GM08714 (cell line): ENCODE results near the gene MMEL1.

Experiments used
- H3K4me3 ChIP-seq: fragments of 200-500 bp; sonication (Bioruptor generic); 2 replicates; pipeline ENCODE4 v1.5.1; 2014; ENCODE audit warnings: mild to moderate bottlenecking, low read length, inconsistent platforms
- ZNF274 ChIP-seq: IDR thresholded peaks from 2 replicates; pipeline ENCODE4 v1.6.1; 2012; ENCODE audit warnings: mild to moderate bottlenecking, low read depth, low read length

MMEL1 gene

DNA sequence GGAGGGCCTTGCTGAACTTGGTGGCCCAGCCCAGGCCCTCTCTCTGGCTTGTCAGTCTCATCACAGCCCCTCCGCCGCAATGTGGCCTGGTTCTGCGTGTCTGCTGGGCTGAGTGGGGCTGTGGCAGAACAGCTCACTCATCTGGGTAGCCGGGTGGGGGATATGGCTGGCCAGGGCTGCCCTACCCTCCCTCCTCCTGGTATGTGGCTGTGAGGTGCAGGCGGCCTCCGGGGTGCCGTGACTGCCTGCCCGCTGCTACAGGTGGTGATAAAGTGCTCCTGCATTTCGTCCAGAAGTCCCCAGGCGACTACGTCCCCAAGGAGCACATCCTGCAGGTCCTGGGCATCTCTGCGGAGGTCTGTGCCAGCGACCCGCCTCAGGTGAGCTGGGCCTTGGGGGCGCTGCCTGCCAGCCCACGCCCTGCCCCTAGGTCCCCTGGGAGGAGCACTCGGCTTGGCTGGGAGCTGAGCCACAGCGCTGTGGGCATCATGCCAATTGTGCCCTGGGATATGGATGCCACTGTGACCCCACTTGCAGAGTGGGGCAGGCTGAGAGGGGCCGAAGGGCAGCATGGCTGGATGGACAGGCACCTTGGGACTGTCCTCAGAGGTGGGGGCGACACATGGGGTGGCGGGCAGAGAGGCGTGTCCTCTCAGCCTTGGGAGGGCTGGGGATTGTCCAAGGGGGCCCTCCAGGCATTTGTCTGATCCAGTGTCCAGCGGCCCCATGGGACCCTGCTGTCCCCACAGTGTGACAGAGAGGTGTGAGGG is 44.0 kb downstream of the MMEL1 start:
- TF ChIP-seq ZNF274, result no peak
- no peak overlapping the region for H3K4me3 ChIP-seq

DNA sequence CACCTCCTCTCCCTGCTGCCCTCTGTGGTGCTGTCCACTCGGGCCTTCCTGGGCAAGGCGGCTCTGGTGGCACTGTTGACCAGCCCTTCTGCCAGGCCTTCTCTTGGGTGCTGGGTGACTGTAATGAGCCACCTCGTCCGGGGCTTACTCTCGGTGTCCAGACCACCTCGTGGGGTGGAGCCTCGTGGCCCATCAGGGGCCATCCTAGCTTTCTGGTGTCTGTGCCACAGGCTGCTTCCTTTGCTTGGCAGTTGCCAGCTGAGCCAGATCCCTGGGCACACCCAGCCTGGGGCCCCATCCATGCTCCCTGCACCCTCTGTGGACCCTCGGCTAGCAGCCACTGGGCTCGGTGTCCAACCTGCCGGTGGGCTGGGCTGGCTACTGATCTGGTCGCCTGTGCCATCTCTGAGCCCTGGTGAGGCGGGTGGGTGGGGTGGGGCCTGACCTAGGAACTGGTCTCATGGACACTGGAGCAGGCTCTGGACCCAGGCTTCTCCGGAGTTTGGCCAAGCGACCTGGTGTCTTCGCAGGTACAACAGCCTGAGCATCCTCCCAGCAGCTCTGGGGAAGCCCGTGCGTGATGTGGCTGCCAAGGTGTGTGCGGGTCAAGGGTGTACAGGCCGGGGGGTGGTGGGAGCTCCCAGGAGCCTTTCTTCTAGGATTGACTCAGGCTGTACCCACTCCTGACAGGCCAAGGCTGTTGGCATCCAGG is 44.8 kb downstream of the MMEL1 start:
- H3K4me3 ChIP-seq, result no peak overlapping the region
- no peak for TF ChIP-seq ZNF274

DNA sequence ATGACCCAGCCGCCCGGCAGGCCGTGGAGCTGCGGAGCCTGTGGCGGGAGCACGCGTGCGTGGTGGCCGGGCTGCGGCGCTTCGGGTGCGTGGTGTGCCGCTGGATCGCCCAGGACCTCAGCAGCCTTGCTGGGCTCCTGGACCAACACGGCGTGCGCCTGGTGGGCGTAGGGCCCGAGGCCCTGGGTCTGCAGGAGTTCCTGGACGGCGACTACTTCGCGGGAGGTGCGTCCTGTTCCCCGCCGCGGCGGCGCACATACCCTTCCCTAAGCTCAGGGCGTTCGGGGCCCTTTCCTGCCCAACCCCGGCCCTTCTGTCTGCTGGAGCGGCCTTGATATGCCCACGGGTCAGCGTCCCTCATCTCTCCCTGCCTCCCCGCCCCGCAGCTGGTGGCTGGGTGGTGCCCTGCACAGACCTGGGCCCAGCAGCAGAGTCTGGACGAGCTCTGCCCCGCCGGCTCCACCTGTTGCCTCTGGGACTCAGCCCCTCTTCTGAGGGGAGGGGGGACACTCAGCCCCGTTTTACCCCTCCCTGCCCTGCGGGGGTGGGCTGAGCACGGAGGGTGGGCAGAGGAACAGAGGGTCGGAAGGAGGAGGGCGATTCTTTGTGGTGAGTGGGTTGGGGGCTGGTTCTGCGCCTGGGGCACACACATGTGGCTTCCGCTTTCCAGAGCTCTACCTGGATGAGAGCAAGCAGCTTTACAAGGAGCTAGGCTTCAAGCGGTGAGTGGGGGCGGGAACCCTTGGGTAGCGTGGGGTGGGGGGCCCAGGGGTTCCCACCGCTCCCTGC is 45.6 kb downstream of the MMEL1 start:
- H3K4me3 ChIP-seq, result peak overlapping the region; percentile 67; the same call in 1 of the 2 replicates
- no peak for TF ChIP-seq ZNF274

DNA sequence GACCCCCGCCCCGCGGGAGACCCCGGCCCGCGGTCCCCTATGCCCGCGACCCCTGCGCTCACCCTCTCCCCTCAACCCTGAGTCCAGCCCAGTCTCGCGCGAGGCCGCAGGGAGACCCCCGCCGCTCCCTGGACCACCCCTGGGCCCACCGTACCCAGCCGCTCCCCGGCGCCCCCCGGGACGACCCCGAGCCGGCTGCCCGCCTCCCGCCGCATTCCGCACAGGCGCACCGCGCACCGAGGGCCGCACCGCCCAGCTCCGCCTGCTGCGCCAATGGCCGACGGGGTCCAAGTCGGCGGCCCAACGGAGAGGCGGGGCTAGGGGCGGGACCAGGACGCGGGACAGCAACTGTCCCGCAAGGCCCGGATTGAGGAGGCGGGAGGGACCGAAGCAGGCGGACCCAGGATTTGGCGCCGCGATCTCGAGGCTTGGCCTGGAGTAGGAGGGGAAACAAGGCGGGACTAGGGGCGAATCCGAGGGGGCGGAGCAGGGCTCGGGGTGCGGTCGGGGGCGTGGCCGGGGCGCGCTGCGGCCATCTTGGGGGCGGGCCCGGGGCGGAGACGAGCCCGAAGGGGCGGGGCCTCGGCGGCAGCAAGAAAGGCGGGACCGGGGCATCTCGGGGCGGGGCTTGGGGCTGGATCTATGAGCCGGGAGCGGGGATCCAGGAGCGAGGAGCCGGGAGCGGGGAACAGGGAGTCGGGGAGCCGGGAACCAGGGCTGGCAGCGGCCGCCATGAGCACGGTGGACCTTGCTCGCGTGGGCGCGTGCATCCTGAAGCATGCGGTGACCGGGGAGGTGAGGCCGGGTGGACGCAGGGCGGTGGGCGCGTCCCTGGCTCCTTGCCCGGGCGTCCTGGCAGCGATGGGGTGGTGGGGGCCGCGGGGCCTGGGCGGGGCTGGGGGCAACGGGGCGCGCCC is 46.4 kb downstream of the MMEL1 start, which contains the start of gene PRXL2B:
Gene PRXL2B, plus strand, starts transcription at position 624 of the 917 bp plus-strand sequence. Its CDS starts 109 bp downstream, at position 733.
- no peak for TF ChIP-seq ZNF274

DNA sequence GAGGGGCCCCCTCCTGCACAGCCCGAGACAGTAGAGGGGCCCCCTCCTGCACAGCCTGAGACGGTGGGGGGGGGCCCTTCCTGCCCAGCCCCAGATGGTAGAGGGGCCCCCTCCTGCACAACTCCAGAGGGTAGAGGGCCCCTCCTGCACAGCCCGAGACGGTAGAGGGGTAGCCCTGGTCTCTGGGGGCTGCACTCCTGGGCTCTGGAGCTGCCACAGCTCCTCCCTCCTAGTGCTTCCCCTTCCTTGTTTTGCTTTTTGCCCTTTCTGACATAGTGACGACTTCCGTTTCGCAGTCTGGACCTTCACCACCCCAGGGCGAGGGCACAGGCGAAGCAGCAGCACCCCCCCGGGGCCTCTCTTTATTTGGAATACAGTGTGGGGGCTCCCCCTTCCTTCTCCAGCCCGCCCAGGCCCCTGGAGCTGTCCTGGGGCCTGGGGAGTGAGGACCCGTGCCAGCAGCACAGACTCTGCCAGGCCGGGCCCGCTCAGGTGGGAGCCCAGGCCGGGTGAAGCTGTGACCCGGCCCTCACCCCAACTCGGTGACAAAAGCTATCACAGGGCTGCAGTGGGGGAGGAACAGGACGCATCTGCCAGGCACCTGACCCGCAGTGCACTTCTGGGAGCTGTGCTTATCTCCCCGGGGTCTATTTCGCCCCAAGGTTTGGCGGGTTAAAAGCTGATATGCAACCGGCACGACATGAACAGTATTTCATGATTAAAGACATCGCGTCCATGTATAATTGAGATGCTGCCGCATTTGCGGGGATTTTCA is 47.3 kb downstream of the MMEL1 start:
- no peak for TF ChIP-seq ZNF274
- peak overlapping the region; percentile 82 for H3K4me3 ChIP-seq

More for the DNA sequence above, 46.4 kb downstream of the MMEL1 start, which contains the start of gene PRXL2B:
- H3K4me3 ChIP-seq, result peak within 1 kb of the TSS; percentile 82

DNA sequence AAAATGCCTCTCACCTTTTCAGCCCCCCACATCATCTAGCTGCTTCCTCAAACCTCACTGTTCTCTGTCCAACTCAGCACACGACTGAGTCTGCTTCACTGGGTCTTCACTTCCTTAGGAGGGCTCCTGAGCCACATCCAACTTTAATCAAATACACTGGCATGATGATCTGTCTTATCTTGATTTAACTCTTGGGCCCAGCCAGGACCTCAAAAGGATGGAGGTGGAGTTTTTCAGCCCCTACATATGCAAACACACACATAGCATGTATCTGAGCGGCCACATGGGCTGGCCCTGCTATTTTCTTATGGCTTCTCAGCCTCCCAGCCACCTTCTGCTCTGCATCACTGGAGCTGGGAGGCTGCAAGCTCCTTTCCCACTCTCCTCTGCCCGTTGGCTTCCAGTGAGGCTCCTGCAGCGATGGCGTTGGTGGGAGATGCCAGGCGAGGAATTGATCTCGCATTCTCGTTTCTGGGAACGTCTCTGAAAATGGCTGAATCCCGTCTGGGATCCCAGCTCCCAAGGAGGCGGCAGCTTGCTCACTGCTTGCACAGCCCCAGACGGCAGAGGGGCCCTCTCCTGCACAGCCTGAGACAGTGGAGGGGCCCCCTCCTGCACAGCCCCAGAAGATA is 48.0 kb downstream of the MMEL1 start:
- peak overlapping the region; percentile 82; the same call in 1 of the 2 replicates for H3K4me3 ChIP-seq
- TF ChIP-seq ZNF274, result no peak

DNA sequence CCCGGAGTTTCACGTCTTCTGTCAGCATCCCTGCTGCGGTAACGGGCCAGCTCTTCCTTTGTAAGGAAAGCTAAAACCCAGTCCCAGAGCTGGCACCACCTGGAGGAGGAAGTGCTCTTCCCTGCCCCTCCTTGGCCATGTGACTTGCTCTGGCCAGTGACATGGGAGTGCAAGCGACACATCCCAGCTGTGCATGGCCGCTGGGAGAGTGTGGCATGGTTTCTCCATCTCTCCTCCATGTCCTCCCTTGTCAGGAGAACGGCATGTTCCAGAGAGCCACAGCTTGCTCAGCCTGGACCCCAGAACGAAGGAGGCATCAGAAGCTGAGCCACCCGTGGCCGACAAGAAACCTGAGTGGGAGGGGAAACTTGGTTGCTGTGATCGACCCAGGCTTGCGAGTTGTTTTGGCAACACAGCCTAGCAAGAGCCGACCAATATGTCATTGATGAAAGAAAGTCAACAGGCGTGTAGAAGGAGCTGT is 48.9 kb downstream of the MMEL1 start:
- no peak for TF ChIP-seq ZNF274
- no peak overlapping the region for H3K4me3 ChIP-seq

DNA sequence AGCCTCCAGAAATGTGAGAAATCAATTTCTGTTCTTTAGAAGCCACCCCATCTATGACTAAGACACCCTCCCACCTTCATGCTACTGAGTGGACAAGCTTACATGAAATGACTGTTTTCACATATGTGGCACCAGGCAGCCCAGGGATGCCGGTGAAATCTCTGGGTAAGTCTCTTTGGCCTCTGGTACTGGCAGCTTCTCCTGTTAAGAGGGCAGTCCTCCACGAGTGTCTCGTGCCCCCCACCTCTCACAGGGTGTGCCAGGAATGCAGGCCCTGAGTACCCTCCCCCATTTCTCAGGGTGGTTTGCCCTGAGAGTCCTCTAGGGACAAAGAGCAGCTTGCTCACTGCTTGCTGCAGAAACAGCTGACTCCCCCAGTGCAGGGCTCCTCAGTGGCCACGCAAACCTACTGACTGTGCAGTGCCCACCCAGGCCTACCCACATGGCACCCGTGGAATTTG is 49.5 kb downstream of the MMEL1 start:
- no peak for TF ChIP-seq ZNF274

DNA sequence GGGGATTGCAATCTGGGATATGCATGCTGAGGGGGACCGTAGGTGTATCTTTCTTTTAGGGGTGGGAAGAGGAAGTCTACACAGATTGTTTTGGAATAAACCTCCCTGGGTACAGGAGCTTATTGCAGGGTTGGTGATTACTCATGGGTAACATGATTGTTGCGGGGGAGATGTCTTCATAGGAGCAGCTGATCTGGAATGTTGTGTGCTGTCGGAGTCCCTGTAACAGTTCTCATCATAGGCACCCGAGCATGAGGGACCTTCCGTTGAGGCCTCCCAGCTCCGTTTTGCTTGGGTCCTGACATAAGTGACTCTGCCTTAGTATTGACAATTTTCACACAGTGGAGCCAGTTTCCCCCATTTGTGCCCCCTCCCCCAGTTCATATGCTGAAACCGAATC is 50.4 kb downstream of the MMEL1 start:
- no peak for TF ChIP-seq ZNF274
- H3K4me3 ChIP-seq, result no peak overlapping the region

More for the DNA sequence above, 49.5 kb downstream of the MMEL1 start:
- H3K4me3 ChIP-seq, result no peak overlapping the region

DNA sequence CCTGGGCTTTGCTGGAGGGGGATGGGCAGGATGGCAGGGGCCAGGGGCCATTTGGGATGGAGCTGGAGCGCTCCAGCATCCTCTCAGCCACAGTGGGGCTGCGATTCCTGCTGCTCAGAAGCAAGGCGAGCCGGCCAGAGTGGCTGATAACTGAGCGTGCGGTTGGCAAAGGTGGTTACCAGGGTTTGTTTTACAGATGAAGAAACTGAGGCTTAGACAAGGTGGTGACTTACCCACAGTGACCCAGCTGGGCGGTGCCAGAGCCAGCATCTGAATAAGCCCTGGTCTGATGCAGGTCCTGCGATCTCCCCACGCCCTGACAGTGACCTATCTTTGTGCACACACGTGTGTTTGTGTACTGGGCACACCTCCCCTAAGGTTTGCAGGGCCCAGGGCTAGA is 52.1 kb downstream of the MMEL1 start:
- TF ChIP-seq ZNF274, result no peak
- no peak overlapping the region for H3K4me3 ChIP-seq

DNA sequence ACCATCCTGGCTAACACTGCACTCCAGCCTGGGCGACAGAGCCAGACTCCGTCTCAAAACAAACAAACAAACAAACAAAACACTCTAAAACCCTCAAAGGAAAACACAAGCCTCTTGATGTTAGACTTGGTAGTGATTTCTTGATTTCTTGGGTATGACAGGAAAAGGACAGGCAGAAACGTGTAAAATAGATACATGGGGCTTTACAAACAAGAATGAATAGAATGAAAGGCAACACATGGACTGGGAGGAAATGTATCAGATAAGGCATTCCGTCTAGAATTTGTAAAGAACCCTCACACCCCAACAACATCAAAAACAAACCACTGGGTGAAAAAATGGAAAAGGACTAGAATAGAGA is 54.1 kb downstream of the MMEL1 start:
- H3K4me3 ChIP-seq, result no peak overlapping the region; the same call in 1 of the 2 replicates
- TF ChIP-seq ZNF274, result no peak

DNA sequence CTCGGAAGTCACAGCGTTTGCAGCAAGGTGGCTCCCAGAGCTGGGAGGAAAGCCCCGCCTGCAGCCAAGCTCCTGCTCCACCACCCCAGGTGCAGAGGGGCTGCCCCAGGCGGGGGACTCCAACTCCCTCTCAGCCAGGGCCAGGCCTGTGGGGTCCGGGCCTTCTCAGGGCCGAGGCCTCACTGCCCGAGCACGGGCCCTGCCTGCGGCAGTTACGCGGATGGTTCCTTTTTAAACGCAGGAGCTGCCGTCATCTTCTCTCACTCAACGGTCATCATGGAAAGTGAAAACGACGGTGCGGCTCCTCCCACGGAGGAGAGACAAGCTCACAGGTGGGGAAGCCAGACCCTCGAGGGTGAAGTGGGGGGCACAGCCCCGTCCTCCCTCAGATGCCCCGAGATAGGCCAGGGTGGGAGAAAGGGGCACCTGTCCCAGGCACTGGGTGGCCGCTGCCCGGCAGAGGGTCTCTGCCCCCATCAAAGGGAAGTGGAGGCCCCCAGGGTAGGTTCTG is 55.2 kb downstream of the MMEL1 start:
- peak overlapping the region; percentile 37; the same call in 1 of the 2 replicates for H3K4me3 ChIP-seq
